GM23338 (cell line): ENCODE measurements around the gene MYO7B. TPM values are rescaled to one million over a fixed set of nuclear protein-coding genes. Genes with fewer than 3 reads are reported as not detected.

Experiments
- CREB1 ChIP-seq: fragments of 250-450 bp; sonication (Bioruptor Pico); IDR thresholded peaks from 2 replicates; pipeline ENCODE4 v1.5.0; 2020; ENCODE audit warnings: low read depth, mild to moderate bottlenecking, moderate library complexity
- CTCF ChIP-seq, 2 experiments: fragments of 200-600 bp in 1 of 2; sonication (generic) in 1 of 2; conservative IDR thresholded peaks; 2 replicates each; pipeline versions ENCODE4 v1.5.1 to v1.6.1; 2016 to 2017; ENCODE audit warnings: antibody characterized with exemption in 2 of 2, low read depth in 2 of 2, mild to moderate bottlenecking in 2 of 2, moderate library complexity in 1 of 2
- ETS1 ChIP-seq: IDR thresholded peaks from 2 replicates; pipeline ENCODE4 v1.6.1; 2016; ENCODE audit warnings: antibody characterized with exemption
- EZH2 ChIP-seq: fragments of 200-600 bp; sonication (generic); IDR thresholded peaks from one replicate; pipeline ENCODE4 v1.8.0; 2017; ENCODE audit warnings: antibody characterized with exemption, mild to moderate bottlenecking, low read depth; ENCODE audit not compliant: unreplicated experiment
- EZH2phosphoT487 ChIP-seq: fragments of 200-600 bp; sonication (generic); IDR thresholded peaks from one replicate; pipeline ENCODE4 v1.8.1; 2018; ENCODE audit warnings: antibody characterized with exemption; ENCODE audit not compliant: unreplicated experiment
- POLR2AphosphoS5 ChIP-seq: IDR thresholded peaks from 2 replicates; pipeline ENCODE4 v1.6.1; 2016; ENCODE audit warnings: antibody characterized with exemption, low read depth
- STAT1 ChIP-seq: IDR thresholded peaks from one replicate; pipeline ENCODE4 v1.6.1; 2016; ENCODE audit warnings: antibody characterized with exemption; ENCODE audit not compliant: unreplicated experiment
- ZNF114 ChIP-seq: fragments of 250-450 bp; sonication (Bioruptor Pico); IDR thresholded peaks from 2 replicates; pipeline ENCODE4 v1.5.0; 2020; ENCODE audit warnings: mild to moderate bottlenecking, moderate library complexity
- ZNF331 ChIP-seq: fragments of 250-450 bp; sonication (Bioruptor Pico); IDR thresholded peaks from 2 replicates; pipeline ENCODE4 v1.5.0; 2020; ENCODE audit warnings: low read depth, mild to moderate bottlenecking, moderate library complexity
- ZNF462 ChIP-seq: fragments of 250-450 bp; sonication (Bioruptor Pico); IDR thresholded peaks from 2 replicates; pipeline ENCODE4 v1.5.0; 2020; ENCODE audit warnings: mild to moderate bottlenecking, moderate library complexity
- polyA plus RNA-seq: library from polyadenylated mRNA; unstranded; fragments of >200 nt; fragmentation: Nextera tagmentation; extraction: Ambion mirVana; gene quantifications from 2 replicates; pipeline ENCODE4 v1.2.1, GENCODE V29; 2016
- total RNA-seq: library from RNA; depleted of rRNA; stranded (reverse); fragments of >200 nt; shearing (Covaris generic); gene quantifications from 2 replicates; pipeline ENCODE4 v1.2.3, GENCODE V29; 2014

The MYO7B gene
- total and polyA plus RNA-seq, 2 experiments from 2014 or later, result not detected

- no peak for TF ChIP-seq ZNF462 (CRISPR knock-in tag)
- TF ChIP-seq STAT1, result no peak
- TF ChIP-seq CREB1 (CRISPR knock-in tag), result no peak
- TF ChIP-seq CTCF (conservative IDR thresholded peaks at IDR 0.05; ENCODE audit: low read depth in 2 of 2), result no peak
- no peak for TF ChIP-seq EZH2phosphoT487
- no peak for TF ChIP-seq POLR2AphosphoS5
- no peak for TF ChIP-seq ZNF114 (CRISPR knock-in tag)
- TF ChIP-seq ETS1, result no peak
- no peak for TF ChIP-seq EZH2
- no peak for TF ChIP-seq ZNF331 (CRISPR knock-in tag)
Observed at GRCh38 chr2:127614731-127615130, 79.2 kb downstream of the MYO7B start (continued).
